ENCODE data around the gene FMN2.
"Not testable (repeated sequence)": the region's sequence is repeated elsewhere in the genome, so short reads cannot be mapped to it uniquely, and the experiment has no call there.

Gene FMN2

GRCh38 chr1:240387051-240387450 is 295.4 kb downstream of the FMN2 start:
- no peak for DNase-seq

- no peak for DNase-seq
These were observed 300.1 kb downstream of the FMN2 start for GRCh38 chr1:240391660-240392260.

DNA sequence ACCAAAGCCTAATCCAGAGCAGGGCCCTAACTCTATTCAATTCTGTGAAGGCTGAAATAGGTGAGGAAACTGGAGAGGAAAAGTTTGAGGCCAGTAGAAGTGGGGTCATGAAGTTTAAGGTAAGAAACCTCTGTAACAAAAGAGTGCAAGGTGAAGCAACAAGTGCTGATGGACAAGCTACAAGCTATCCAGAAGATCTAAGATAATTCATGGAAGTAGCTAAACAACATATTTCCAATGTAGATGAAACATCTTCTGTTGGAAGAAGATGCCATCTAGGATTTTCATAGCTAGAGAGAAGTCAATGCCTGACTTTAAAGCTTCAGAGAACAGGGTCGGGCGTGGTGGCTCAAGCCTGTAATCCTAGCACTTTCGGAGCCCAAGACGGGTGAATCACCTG is 302.7 kb downstream of the FMN2 start:
- no peak for DNase-seq

GRCh38 chr1:240395336-240395735 is 303.7 kb downstream of the FMN2 start:
- DNase-seq: no peak

DNA sequence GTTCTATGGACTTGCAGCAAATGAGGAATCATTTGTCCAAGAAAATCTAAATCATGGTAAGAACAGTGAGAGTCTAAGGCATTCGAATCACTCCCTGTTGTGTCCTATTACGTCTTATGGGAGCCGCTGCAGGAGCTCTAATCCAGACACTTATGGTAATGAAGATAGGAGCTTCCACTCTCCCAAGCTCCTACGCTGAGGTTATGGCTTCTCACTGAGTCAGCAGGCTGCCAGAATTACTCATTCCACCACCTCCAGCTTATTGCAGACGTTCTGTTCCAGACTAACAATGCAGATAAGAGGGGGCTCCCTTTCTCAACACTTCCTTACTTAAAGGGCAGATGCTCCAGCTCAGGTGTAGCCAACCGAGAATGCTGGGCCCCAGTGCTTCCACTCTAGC is 307.7 kb downstream of the FMN2 start:
- no peak for DNase-seq

DNA sequence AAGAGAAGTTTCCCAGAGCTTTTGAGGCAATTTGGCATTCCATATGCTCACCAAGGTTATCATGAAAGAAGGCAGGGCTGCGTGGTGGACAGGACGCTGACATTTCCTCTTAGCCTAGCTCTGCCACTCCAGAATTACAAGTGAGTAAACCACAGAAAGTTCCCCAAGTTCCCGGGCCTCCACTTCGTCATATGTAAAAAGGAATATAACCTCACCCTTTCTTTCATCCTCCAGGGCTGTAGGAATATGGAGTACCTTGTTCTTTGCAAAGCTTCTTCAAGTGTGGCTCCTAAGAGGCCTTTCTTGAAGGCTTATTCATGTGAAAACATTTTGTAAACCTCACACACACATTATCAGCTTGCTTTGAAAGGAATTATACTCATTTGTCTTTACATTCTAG is 310.0 kb downstream of the FMN2 start:
- DNase-seq: no peak

- no peak for DNase-seq
These were observed 310.6 kb downstream of the FMN2 start for GRCh38 chr1:240402326-240402725.

GRCh38 chr1:240404286-240404685 is 312.6 kb downstream of the FMN2 start:
- DNase-seq: no peak

GRCh38 chr1:240405751-240406150 is 314.1 kb downstream of the FMN2 start:
- DNase-seq: no peak

DNA sequence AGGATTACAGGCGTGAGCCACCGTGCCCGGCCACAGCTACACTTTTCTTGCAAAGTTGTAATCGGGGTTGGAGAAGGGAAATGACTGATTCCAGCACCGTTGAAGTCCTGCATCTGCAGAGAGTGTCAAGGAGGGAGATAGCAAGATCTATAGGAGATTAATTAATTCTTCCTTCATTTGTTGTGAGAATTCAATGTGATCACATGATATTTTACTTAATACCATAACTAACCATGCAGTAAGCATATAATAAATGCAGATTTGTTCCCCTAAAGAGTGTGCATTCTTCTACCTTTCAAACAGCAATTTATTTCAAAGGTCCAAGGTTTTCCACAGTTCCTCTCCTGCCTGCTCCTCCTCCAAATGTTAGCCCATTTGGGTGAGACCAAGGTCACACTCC is 315.7 kb downstream of the FMN2 start:
- no peak for DNase-seq

- no peak for DNase-seq
These were observed 317.9 kb downstream of the FMN2 start for GRCh38 chr1:240409615-240410014.

DNA sequence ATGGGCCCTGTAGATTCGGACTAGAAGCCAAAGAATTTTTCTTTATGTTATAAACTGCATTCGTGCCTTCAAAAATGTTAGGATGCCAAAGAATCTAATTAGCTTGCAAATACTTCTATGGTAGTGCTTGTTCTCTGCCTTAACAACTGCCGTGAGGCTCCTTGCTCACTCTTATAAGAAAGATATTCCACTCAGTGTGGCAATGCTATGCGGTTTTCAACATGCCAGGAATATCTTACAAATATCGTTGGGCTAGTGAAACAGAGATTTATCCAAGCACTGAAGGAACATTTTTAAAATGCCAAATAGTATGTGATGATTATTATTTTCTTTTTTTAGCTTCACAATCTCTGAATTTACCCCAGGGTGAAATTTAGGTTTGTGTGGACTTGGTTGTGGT is 322.0 kb downstream of the FMN2 start:
- DNase-seq: no peak

- no peak for DNase-seq
These were observed 322.6 kb downstream of the FMN2 start for GRCh38 chr1:240414237-240414636.

DNA sequence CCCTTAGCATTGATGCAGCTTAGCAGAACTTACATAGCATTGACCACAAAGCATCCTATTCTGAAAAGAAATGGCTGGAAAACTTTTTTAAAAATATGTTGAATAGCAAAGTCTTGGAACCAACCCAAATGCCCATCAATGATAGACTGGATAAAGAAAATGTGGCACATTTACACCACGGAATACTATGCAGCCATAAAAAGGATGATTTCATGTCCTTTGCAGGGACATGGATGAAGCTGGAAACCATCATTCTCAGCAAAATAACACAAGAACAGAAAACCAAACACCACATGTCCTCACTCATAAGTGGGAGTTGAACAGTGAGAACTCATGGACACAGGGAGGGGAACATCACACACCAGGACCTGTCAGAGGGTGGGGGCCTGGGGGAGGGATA is 323.3 kb downstream of the FMN2 start:
- DNase-seq: not testable (repeated sequence)

- DNase-seq: no peak
These were observed 323.8 kb downstream of the FMN2 start for GRCh38 chr1:240415532-240415931.

DNA sequence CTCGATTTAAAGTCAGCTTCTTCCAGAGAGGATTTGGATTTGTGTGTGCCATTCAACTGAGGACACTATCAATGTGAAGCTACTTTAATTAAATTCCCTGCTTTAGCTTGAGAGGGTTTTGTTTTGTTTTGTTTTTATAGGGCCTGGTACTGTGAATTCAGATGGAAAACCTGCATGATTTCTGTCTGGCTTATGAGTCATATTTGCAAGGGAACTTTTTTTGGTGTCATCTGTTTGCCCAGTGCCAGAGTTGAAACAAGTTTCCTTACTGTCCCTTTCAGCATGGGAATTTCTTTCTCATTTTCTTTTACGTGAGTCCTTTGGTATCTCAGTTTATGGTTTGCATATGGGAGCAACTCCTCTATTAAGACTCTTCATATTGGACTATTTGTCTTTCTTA is 325.6 kb downstream of the FMN2 start:
- no peak for DNase-seq

GRCh38 chr1:240420766-240421165 is 329.1 kb downstream of the FMN2 start:
- no peak for DNase-seq

- DNase-seq: no peak
These were observed 331.7 kb downstream of the FMN2 start for GRCh38 chr1:240423246-240423924.

DNA sequence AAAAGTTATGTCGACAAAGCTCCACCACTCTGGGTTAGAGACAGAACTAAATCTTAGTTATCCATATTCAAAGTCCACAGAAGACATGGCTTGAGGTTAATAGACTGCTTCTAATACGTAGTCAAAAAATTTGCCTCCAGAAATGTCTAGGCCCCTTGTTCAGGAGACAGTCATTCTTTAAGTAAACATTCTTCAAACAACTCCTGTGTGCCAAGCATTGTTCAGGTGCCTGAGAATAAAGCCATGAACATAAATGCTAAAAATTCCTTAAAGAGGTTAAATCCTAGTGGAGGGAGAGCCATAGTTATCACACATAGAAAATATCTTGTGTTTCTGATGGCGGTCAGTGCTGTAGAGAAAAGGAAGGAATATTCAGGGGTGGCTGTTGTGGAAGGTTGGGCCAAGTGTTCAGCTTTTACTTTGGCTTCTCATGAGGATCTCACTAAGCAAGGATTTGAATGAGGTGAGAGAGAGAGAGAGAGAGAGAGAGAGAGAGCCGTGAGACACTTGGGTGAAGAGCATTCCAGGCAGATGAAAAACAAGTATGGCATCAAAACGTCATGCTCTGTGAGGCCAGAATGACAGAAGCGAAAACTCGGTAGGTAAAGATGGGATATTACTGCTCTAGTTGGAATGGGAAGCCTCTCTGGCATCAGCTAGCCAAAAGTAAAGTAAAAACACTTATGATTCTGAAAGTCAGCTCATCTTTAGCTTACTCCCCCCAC is 333.2 kb downstream of the FMN2 start:
- DNase-seq: no peak

DNA sequence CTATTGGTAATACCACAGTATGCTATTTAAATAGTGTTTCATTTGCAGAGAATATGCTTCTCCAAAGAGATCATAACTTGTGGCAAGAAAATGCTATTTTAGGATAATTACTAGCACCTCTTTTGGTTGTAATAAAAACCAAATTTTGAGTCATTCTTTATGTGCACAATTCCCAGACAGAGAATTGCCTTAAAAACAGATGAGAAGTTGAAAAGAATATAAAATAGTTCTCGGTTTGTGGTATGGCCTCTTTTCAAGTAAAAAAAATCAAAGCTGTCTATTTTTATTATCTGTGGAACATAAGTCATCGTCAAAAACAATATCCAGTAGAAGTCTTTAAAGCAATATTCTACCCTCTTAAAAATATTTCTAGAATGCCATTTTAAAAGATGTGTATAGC is 334.4 kb downstream of the FMN2 start:
- DNase-seq: no peak

GRCh38 chr1:240435996-240436566 is 344.4 kb downstream of the FMN2 start:
- no peak for DNase-seq

DNA sequence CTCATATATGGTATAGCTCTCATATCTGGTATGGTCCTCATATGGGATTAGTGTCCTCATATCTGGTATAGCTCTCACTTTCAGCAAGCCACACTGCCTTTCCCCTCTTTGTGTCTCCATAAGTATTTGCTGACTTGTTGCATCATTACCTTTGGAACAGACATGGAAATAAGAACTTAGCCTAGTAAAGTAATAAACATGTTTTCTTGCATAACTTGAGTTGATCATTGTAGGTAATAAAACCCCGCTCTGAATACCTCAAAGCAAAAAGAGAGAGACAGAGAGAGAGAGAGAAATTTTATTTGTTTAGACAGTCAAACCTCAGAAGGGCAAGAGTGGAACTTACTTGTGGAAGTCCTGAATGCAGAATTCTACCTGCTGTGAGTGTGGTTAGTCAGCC is 350.0 kb downstream of the FMN2 start:
- DNase-seq: no peak

- no peak for DNase-seq
These were observed 353.7 kb downstream of the FMN2 start for GRCh38 chr1:240445369-240445768.

GRCh38 chr1:240455228-240455821 is 363.6 kb downstream of the FMN2 start:
- peak; percentile 16 for DNase-seq

Data from NCI-H1694 (cell line).